ENCODE data around the gene ENKD1. TPM values are rescaled to one million over a fixed set of nuclear protein-coding genes. Genes with fewer than 3 reads are reported as not detected.

ENKD1 gene
- total RNA-seq, 1 experiment from 2014 or later: 0.47 TPM

DNA sequence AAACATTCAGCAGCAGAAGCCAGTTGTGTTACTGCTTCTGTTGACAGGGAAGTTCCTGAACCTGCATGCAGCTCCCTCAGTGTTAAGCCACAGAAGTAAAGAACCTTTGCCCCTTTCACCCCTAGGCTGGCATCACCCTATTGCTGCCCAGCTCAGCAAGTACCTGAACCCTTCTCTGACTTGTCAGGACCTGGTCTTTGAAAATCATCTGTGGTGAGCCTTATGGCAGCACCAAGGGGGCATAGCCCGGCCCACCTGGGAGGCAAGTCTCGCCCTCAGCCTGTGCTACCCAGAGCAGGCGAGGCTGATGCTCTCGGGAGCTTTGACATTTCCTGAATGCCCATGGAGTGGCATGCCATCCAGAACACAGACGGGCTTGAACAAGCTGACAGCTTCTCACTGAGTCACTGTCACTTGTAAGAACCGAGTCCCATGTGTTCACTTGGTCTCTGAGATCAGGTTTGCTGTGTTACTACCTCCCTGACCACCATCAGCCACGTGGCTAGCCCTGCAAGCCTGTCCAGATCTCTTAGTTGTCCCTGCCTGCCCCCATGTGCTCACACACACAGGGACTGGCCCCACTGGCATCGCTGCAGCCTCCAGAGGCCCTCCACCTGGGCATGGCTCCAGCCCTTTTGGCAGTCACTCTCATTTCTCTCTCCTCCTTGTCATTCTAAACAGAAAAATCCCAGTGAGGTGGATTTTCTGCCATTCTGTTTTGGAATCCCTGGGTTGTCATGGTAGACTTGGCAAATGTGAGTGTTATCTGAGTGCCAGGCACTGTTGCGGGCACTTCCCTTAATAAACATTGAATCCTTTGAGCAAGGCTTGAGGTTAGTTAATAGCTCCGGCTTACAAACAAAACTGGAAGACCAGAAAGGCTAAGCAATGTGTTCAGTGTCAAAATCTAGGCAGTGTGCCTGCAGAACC, 24.5 kb downstream of the ENKD1 start:
- no peak for DNase-seq (ENCODE audit: low read depth)
- in situ Hi-C loops (cut with HindIII; ENCODE audit: low pct_unique_long_range_greater_than_20kb, low sequenced_read_pairs): no loop called here

DNA sequence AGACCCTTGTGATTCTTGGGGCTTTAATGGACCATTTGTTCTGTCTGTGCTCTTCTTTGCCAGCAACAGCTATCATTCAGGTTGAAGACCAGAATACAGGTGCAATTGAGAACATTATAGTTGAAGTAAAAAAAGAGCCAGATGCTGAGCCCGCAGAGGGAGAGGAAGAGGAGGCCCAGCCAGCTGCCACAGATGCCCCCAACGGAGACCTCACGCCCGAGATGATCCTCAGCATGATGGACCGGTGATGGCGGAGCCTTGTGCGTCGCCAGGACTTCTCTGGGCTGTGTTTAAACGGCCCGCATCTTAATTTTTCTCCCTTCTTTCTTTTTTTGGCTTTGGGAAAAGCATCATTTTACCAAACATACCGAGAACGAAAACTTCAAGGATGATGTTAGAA, 28.9 kb downstream of the ENKD1 start:
- in situ Hi-C loops (cut with HindIII; ENCODE audit: low pct_unique_long_range_greater_than_20kb, low sequenced_read_pairs): no loop called here
- DNase-seq (ENCODE audit: low read depth): no peak

DNA sequence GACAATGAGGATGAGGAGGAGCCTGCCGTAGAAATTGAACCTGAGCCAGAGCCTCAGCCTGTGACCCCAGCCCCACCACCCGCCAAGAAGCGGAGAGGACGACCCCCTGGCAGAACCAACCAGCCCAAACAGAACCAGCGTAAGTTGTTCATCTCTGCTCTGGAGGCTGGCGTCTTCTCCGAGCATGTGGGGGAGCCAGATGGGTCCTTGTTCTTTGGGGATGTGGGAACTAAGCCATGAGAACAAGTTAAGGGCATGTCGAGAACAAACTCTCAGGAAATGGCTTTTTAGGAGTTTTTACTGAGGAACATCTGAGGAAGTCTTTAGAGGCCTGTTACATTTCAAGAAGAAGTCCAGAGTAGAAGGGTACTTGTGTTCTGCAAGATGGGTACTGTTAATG, 29.8 kb downstream of the ENKD1 start:
- in situ Hi-C loops (cut with HindIII; ENCODE audit: low pct_unique_long_range_greater_than_20kb, low sequenced_read_pairs): no loop called here
- no peak for DNase-seq (ENCODE audit: low read depth)

DNA sequence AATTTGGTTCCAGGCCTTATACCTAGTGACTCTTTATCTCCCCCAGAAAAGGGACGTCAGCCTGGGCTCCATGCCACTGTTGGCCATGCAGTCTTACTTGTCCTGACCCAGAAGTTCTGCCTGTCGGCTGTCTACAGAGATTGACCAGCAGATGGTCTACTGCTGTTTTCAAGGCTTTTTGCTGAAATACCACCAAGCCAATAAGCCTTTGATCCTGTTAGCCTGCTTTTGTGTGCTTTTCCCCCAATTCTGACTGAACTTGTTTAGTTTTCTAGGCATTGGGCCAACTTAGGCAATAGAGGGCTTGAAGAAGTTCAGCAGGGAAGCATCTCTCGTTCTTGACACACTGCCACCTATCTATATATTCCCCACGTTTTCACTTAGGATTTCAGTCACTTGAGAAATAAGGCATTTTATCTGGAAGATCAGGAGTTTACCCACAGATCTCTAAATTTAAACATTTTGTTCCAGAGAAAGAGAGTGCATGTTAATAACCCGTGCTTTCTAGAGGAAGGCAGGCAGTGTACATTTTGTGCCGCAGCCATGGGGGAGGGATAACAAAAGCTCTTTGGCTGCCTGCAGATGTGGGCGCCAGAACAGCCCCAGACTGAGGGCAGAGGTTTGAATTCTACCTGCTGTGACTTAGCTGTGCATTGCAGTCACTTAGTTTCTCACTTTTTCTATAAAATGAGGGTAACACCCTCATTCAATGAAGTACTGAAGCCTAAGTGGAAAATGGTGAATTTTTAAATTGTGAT, 34.0 kb downstream of the ENKD1 start:
- in situ Hi-C loops (cut with HindIII; ENCODE audit: low pct_unique_long_range_greater_than_20kb, low sequenced_read_pairs): no loop called here
- DNase-seq (ENCODE audit: low read depth): no peak

DNA sequence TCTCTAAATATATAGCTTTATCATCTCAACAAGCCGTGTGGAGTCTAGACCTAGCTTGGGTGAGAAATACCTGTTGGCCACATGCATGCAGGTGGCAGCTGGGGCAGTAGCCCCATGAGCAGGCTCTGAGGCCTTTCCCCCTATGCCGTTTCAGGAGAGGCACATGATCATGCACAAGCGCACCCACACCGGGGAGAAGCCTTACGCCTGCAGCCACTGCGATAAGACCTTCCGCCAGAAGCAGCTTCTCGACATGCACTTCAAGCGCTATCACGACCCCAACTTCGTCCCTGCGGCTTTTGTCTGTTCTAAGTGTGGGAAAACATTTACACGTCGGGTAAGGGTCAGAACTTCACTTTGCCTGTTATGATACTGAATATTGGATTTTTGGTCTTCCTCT, 38.3 kb downstream of the ENKD1 start:
- no peak for DNase-seq (ENCODE audit: low read depth)
- in situ Hi-C loops (cut with HindIII; ENCODE audit: low pct_unique_long_range_greater_than_20kb, low sequenced_read_pairs): no loop called here

DNA sequence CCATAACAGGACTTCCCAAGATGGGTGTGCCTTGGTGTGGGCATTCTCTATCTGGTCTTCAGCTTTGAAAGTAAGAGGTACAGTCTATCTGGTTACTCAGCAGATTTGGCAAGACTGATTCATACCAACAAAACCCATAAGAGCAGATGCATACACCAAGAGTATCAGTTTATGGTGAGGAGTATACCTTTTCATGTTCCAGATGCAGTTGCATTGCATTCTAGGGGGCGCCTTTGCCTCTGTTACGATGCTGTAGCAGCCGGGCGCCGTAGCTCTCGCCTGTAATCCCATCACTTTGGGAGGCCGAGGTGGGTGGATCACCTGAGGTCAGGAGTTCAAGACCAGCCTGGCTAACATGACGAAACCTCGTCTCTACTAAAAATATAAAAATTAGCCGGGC, 52.7 kb downstream of the ENKD1 start:
- DNase-seq (ENCODE audit: low read depth): no peak
- in situ Hi-C loops (cut with HindIII; ENCODE audit: low pct_unique_long_range_greater_than_20kb, low sequenced_read_pairs): no loop called here

Other genes starting within 250 kb of the ENKD1 start
- gene HSD11B2, start 235.6 kb downstream of the ENKD1 start, total RNA-seq (2014; rRNA removed; shearing (Covaris generic); ENCODE audit: low replicate concordance): not detected in 2 replicates
- gene ATP6V0D1, start 185.6 kb downstream of the ENKD1 start, total RNA-seq (2014; rRNA removed; shearing (Covaris generic); ENCODE audit: low replicate concordance): 39.7 and 71.5 TPM in 2 replicates
- gene AGRP, start 183.2 kb downstream of the ENKD1 start, total RNA-seq (2014; rRNA removed; shearing (Covaris generic); ENCODE audit: low replicate concordance): not detected in 2 replicates
- gene RIPOR1, start 137.9 kb downstream of the ENKD1 start, total RNA-seq (2014; rRNA removed; shearing (Covaris generic); ENCODE audit: low replicate concordance): 3.4 and 11.0 TPM in 2 replicates
- 32.1 and 34.5 TPM in 2 replicates for gene CTCF, start 104.2 kb downstream of the ENKD1 start, total RNA-seq (2014; rRNA removed; shearing (Covaris generic); ENCODE audit: low replicate concordance)
- 1.1 TPM in 1 of 2 replicates, not detected in the other for gene CARMIL2, start 21.6 kb downstream of the ENKD1 start, total RNA-seq (2014; rRNA removed; shearing (Covaris generic); ENCODE audit: low replicate concordance)
- 20.7 and 33.9 TPM in 2 replicates for gene ACD, start 6.5 kb downstream of the ENKD1 start, total RNA-seq (2014; rRNA removed; shearing (Covaris generic); ENCODE audit: low replicate concordance)
- gene PARD6A, start 5.8 kb downstream of the ENKD1 start, total RNA-seq (2014; rRNA removed; shearing (Covaris generic); ENCODE audit: low replicate concordance): 5.3 and 7.2 TPM in 2 replicates
- gene C16orf86, start 64 bp upstream of the ENKD1 start, total RNA-seq (2014; rRNA removed; shearing (Covaris generic); ENCODE audit: low replicate concordance): not detected in 2 replicates
- 13.5 and 15.7 TPM in 2 replicates for gene GFOD2, start 52.6 kb upstream of the ENKD1 start, total RNA-seq (2014; rRNA removed; shearing (Covaris generic); ENCODE audit: low replicate concordance)
- gene RANBP10, start 139.8 kb upstream of the ENKD1 start, total RNA-seq (2014; rRNA removed; shearing (Covaris generic); ENCODE audit: low replicate concordance): 2.9 and 3.7 TPM in 2 replicates
- 0.20 and 0.38 TPM in 2 replicates for gene TSNAXIP1, start 140.1 kb upstream of the ENKD1 start, total RNA-seq (2014; rRNA removed; shearing (Covaris generic); ENCODE audit: low replicate concordance)
- 42.3 and 56.6 TPM in 2 replicates for gene THAP11, start 175.6 kb upstream of the ENKD1 start, total RNA-seq (2014; rRNA removed; shearing (Covaris generic); ENCODE audit: low replicate concordance)
- 240 and 242 TPM in 2 replicates for gene NUTF2, start 180.2 kb upstream of the ENKD1 start, total RNA-seq (2014; rRNA removed; shearing (Covaris generic); ENCODE audit: low replicate concordance)
- gene CENPT, start 180.9 kb upstream of the ENKD1 start, total RNA-seq (2014; rRNA removed; shearing (Covaris generic); ENCODE audit: low replicate concordance): 14.4 and 24.4 TPM in 2 replicates
- 43.7 and 46.6 TPM in 2 replicates for gene EDC4, start 206.3 kb upstream of the ENKD1 start, total RNA-seq (2014; rRNA removed; shearing (Covaris generic); ENCODE audit: low replicate concordance)
- gene NRN1L, start 218.1 kb upstream of the ENKD1 start, total RNA-seq (2014; rRNA removed; shearing (Covaris generic); ENCODE audit: low replicate concordance): 0.84 and 23.3 TPM in 2 replicates
- 18.0 and 25.9 TPM in 2 replicates for gene PSKH1, start 226.5 kb upstream of the ENKD1 start, total RNA-seq (2014; rRNA removed; shearing (Covaris generic); ENCODE audit: low replicate concordance)